Activated naive CD4-positive, alpha-beta T cell treated with anti-CD3 and anti-CD28 coated beads for 36 hours (primary cell): ENCODE data around the gene NDUFV2. TPM values are rescaled to one million over a fixed set of nuclear protein-coding genes. Genes with fewer than 3 reads are reported as not detected.
A peak's percentile ranks its signal among the peaks of the same experiment; 100 is the strongest.

ENCODE experiments used
- CTCF ChIA-PET: fragments of 350-600 bp; sonication (Branson Sonifier 250); formaldehyde crosslinking; loops from one replicate; lab custom pipeline; 2021; ENCODE audit warnings: antibody characterized with exemption; lab: Charles Lee
- DNase-seq: peaks from one replicate; pipeline ENCODE4 v3.0.0-alpha.2; 2020
- H3K27ac Mint-ChIP-seq: one replicate; pipeline ENCODE4 v1.8.0; 2021; ENCODE audit warnings: mild to moderate bottlenecking, mixed read lengths
- H3K27me3 Mint-ChIP-seq: one replicate; pipeline ENCODE4 v1.8.0; 2021; ENCODE audit warnings: low read depth, mixed read lengths
- H3K36me3 Mint-ChIP-seq: one replicate; pipeline ENCODE4 v1.8.0; 2021; ENCODE audit warnings: low read depth, mixed read lengths
- H3K4me1 Mint-ChIP-seq: one replicate; pipeline ENCODE4 v1.8.0; 2021; ENCODE audit warnings: low read depth, mixed read lengths
- H3K4me3 Mint-ChIP-seq: one replicate; pipeline ENCODE4 v1.8.0; 2021; ENCODE audit warnings: mild to moderate bottlenecking, moderate library complexity, mixed read lengths
- H3K9me3 Mint-ChIP-seq: one replicate; pipeline ENCODE4 v1.8.0; 2021; ENCODE audit warnings: mixed read lengths
- intact Hi-C: fragments of 100-400 bp; cut with micrococcal nuclease; formaldehyde crosslinking; loops from one replicate; pipeline ENCODE4 v1.15.1; 2023
- total RNA-seq, 2 experiments: library from RNA; stranded (reverse); gene quantifications; one replicate each; pipeline ENCODE4 v1.2.3, GENCODE V29; 2021

Gene NDUFV2
- total RNA-seq, 2 experiments from 2014 or later: 290 to 303 TPM

DNA sequence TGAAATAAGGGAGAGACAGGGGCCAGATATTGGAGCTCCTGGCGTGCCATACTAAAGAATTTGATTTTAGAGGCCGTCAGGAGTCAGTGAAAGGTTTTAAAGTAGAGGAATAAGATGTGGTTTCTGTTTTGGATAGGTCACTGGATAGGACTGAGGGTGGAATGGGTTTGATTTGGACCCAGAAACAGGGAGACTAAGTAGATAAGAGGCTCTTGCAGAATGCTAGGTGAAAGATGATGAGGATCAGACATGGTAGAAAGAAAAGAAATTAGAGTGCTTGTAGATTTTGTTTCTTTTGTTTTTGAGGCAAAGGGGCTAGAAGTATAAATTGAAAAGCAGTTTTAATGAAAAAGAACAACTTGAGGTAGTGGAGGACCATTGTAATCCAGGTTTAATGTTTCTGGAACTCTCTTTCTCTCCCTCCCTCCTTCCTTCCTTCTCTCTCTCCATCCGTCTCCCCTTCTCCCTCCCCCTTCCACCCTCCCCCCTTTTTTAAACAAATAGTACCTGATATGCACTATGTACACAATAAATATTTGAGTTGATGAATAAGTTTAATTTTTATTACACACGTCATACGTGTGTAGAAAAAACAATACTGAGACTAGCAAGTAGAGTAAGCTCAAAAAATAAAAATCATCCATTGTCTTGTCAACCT lies 1.9 kb downstream of the NDUFV2 start:
- peaks cover 54% of the 10 kb centered on the region for H3K36me3 Mint-ChIP-seq
- H3K27ac Mint-ChIP-seq: peak overlapping the region; percentile 89
- no peak for DNase-seq
- intact Hi-C loops: loop anchor here (5.0 to 10.0 kb wide), 2 partner anchors 508 to 1420 kb away; partner anchors contain the start of genes NAPG and PPP4R1
- no peaks in the 10 kb centered on the region for H3K9me3 Mint-ChIP-seq
- H3K4me1 Mint-ChIP-seq: peaks cover 54% of the 10 kb centered on the region
- peak overlapping the region; percentile 81 for H3K4me3 Mint-ChIP-seq
- CTCF ChIA-PET: interaction anchor here (0.6 to 3.0 kb wide), 10 partner anchors 11 to 43 kb away, joined by 3 to 13 read pairs (median 4); no protein-coding TSS in a partner anchor
- no peaks in the 10 kb centered on the region for H3K27me3 Mint-ChIP-seq

- H3K4me3 Mint-ChIP-seq: peak overlapping the region; percentile 81
- no peaks in the 10 kb centered on the region for H3K9me3 Mint-ChIP-seq
- CTCF ChIA-PET: interaction anchor here (1.0 to 3.0 kb wide), 4 partner anchors 18 to 37 kb away, joined by 3 to 13 read pairs (median 9); no protein-coding TSS in a partner anchor
- H3K4me1 Mint-ChIP-seq: peaks cover 64% of the 10 kb centered on the region
- intact Hi-C loops: loop anchor here (10.0 kb wide), 1 partner anchor 1419 kb away; the partner anchor contains the start of gene NAPG
- H3K27ac Mint-ChIP-seq: peak overlapping the region; percentile 89
- DNase-seq: no peak
- peaks cover 60% of the 10 kb centered on the region for H3K36me3 Mint-ChIP-seq
- no peaks in the 10 kb centered on the region for H3K27me3 Mint-ChIP-seq
Observed at GRCh38 chr18:9105420-9105819, 2.9 kb downstream of the NDUFV2 start.

DNA sequence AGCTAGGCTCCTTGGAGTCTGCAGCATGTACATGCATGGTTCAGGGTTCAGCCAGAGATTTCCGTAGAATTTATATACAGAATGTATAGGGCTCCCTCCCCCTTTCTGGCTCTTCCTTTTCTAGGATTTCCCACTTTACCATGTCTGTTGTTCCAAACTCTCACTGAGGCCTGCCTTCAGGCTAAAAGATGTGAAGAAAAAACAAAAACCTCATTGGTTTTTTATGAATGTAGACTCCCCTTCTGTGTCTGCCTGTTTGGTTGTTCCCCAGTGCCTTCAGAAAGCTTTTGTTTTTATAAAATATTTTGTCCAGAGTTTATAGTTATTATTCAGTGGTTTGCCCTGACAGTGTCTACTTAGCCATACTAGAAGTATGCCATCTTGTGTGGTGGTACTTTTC lies 3.6 kb downstream of the NDUFV2 start:
- H3K36me3 Mint-ChIP-seq: peaks cover 66% of the 10 kb centered on the region
- no peaks in the 10 kb centered on the region for H3K9me3 Mint-ChIP-seq
- DNase-seq: no peak
- H3K27me3 Mint-ChIP-seq: no peaks in the 10 kb centered on the region
- H3K27ac Mint-ChIP-seq: peak overlapping the region; percentile 89
- H3K4me3 Mint-ChIP-seq: peak overlapping the region; percentile 81
- CTCF ChIA-PET: interaction anchor here (0.8 to 2.2 kb wide), 3 partner anchors 23 to 33 kb away, joined by 3 to 10 read pairs (median 8); no protein-coding TSS in a partner anchor
- peaks cover 71% of the 10 kb centered on the region for H3K4me1 Mint-ChIP-seq
- intact Hi-C loops: loop anchor here (10.0 kb wide), 1 partner anchor 1419 kb away; the partner anchor contains the start of gene NAPG

- Mint-ChIP-seq H3K27ac (peak overlapping the region; percentile 89), H3K27me3 (no peaks in the 10 kb centered on the region), H3K36me3 (peaks cover 75% of the 10 kb centered on the region), H3K9me3 (no peaks in the 10 kb centered on the region), H3K4me3 (peak overlapping the region; percentile 81), H3K4me1 (peaks cover 77% of the 10 kb centered on the region)
- DNase-seq: no peak
- intact Hi-C loops: loop anchor here (1.0 to 10.0 kb wide), 3 partner anchors 10 to 1418 kb away; partner anchors contain the start of gene NAPG
- CTCF ChIA-PET: interaction anchor here (0.8 to 2.1 kb wide), 2 partner anchors 33 to 34 kb away, joined by 3 to 10 read pairs; no protein-coding TSS in a partner anchor
Observed at GRCh38 chr18:9106800-9107584, 4.5 kb downstream of the NDUFV2 start.

DNA sequence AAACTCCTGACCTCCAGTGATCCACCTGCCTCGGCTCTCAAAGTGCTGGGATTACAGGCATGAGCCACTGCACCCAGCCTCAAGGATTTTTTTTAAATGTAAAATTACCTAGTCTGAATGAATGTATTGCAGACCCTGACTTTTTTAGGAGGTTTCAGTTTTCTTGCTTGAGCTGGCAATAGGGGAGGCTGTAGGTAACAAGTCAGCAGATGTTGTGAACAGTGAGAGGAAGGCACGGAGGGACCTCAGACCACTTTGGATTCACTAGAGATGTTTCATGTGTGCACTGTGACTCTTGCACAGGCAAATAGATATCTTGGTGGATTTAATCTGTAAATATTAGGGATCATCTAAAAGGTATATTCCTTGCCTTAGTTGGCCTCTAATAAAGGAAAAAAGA lies 6.4 kb downstream of the NDUFV2 start:
- CTCF ChIA-PET: interaction anchor here (1.1 to 2.1 kb wide), 4 partner anchors 9 to 35 kb away, joined by 5 to 11 read pairs (median 8); no protein-coding TSS in a partner anchor
- H3K9me3 Mint-ChIP-seq: peaks cover 2% of the 10 kb centered on the region
- H3K27ac Mint-ChIP-seq: peak overlapping the region; percentile 94
- H3K4me3 Mint-ChIP-seq: peak overlapping the region; percentile 59
- intact Hi-C loops: loop anchor here (10.0 kb wide), 1 partner anchor 1416 kb away; the partner anchor contains the start of gene NAPG
- H3K27me3 Mint-ChIP-seq: no peaks in the 10 kb centered on the region
- peaks cover 68% of the 10 kb centered on the region for H3K36me3 Mint-ChIP-seq
- peaks cover 93% of the 10 kb centered on the region for H3K4me1 Mint-ChIP-seq
- no peak for DNase-seq

- DNase-seq: no peak
- intact Hi-C loops: loop anchor here (10.0 kb wide), 1 partner anchor 1415 kb away; the partner anchor contains the start of gene NAPG
- Mint-ChIP-seq H3K27ac (peak overlapping the region; percentile 94), H3K4me3 (peak overlapping the region; percentile 59), H3K36me3 (peaks cover 62% of the 10 kb centered on the region), H3K4me1 (peaks cover 91% of the 10 kb centered on the region), H3K9me3 (peaks cover 2% of the 10 kb centered on the region), H3K27me3 (no peaks in the 10 kb centered on the region)
- CTCF ChIA-PET: interaction anchor here (0.9 to 2.1 kb wide), 7 partner anchors 8 to 38 kb away, joined by 3 to 11 read pairs (median 5); no protein-coding TSS in a partner anchor
Observed at GRCh38 chr18:9109523-9109922, 7.0 kb downstream of the NDUFV2 start.

DNA sequence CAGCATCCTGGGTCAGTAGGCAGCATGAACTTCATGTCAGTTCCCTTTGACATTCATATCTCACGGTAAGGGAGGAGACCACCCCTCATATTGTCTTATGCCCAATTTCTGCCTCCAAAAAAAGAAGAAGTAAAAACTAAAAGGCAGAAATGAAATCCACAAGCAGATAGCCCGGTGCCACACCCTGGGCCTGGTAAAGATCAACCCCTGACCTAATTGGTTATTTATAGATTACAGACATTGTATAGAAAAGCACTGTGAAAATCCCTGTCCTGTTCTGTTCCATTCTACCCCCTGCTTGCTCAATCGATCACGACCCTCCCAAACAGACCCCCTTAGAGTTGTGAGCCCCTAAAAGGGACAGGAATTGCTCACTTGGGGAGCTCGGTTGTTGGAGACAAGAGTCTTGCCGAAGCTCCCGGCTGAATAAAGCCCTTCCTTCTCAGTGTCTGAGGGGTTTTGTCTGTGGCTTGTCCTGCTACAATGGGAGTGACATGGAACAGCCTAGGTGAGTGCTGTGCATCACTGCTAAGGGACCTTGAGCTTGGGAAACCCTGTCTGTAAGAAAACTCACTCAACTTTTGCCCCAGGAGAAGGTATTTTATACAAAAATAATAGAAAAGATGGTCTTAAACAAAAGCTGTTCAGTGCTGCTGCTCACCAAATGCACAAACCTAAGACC lies 11.1 kb downstream of the NDUFV2 start:
- CTCF ChIA-PET: interaction anchor here (0.8 to 1.7 kb wide), 3 partner anchors 16 to 31 kb away, joined by 3 to 5 read pairs (median 4); no protein-coding TSS in a partner anchor
- Mint-ChIP-seq H3K27ac (peak overlapping the region; percentile 71), H3K4me1 (peaks cover 89% of the 10 kb centered on the region), H3K36me3 (peaks cover 42% of the 10 kb centered on the region), H3K4me3 (peak overlapping the region; percentile 23), H3K27me3 (no peaks in the 10 kb centered on the region), H3K9me3 (peaks cover 2% of the 10 kb centered on the region)
- DNase-seq: no peak
- intact Hi-C loops: no loop called here

DNA sequence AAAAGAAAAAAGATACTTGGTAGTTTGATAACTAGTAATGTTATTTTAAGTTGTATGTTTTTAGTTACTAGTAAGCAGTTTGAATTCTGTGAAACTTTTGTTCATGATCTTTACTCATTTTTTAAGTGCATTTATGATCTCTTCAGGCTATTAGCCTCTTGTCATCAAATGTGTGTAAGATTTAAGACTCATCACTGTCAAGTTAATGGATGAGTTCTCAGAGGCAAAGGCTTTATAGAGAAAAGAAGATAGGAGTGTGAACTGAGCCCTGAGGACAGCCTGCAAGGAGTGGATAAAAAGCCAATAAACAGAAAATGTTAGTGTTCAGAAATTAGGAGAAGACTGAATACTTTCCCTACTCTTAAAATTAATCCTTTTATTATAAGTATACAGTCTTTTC lies 13.5 kb downstream of the NDUFV2 start:
- Mint-ChIP-seq H3K27ac (peak overlapping the region; percentile 98), H3K36me3 (peaks cover 35% of the 10 kb centered on the region), H3K4me1 (peaks cover 83% of the 10 kb centered on the region), H3K4me3 (peak overlapping the region; percentile 78), H3K9me3 (peaks cover 2% of the 10 kb centered on the region), H3K27me3 (no peaks in the 10 kb centered on the region)
- no peak for DNase-seq
- CTCF ChIA-PET: interaction anchor here (0.7 to 3.3 kb wide), 6 partner anchors 13 to 44 kb away, joined by 3 to 20 read pairs (median 4); partner anchors contain the start of gene NDUFV2
- intact Hi-C loops: no loop called here

GRCh38 chr18:9117980-9118841 lies 15.7 kb downstream of the NDUFV2 start:
- Mint-ChIP-seq H3K9me3 (no peaks in the 10 kb centered on the region), H3K36me3 (peaks cover 23% of the 10 kb centered on the region), H3K27me3 (no peaks in the 10 kb centered on the region), H3K27ac (peak overlapping the region; percentile 98), H3K4me1 (peaks cover 81% of the 10 kb centered on the region), H3K4me3 (peak overlapping the region; percentile 57)
- no peak for DNase-seq
- CTCF ChIA-PET: interaction anchor here (0.8 to 3.3 kb wide), 11 partner anchors 9 to 40 kb away, joined by 3 to 20 read pairs (median 3); partner anchors contain the start of genes ANKRD12 and NDUFV2
- intact Hi-C loops: loop anchor here (1.0 kb wide), 7 partner anchors 11 to 357 kb away; partner anchors contain the start of genes ANKRD12, NDUFV2 and RALBP1

GRCh38 chr18:9120796-9121195 lies 18.3 kb downstream of the NDUFV2 start:
- CTCF ChIA-PET: interaction anchor here (0.8 to 1.0 kb wide), 4 partner anchors 11 to 21 kb away, joined by 3 to 4 read pairs (median 4); no protein-coding TSS in a partner anchor
- intact Hi-C loops: no loop called here
- H3K4me1 Mint-ChIP-seq: peaks cover 77% of the 10 kb centered on the region
- H3K4me3 Mint-ChIP-seq: peak overlapping the region; percentile 11
- H3K9me3 Mint-ChIP-seq: no peaks in the 10 kb centered on the region
- peaks cover 37% of the 10 kb centered on the region for H3K36me3 Mint-ChIP-seq
- peak overlapping the region; percentile 76 for H3K27ac Mint-ChIP-seq
- no peaks in the 10 kb centered on the region for H3K27me3 Mint-ChIP-seq
- DNase-seq: no peak
